22Rv1 (cell line): Measurements from ENCODE around the gene UTP18.

Source experiments
- CTCF ChIP-seq: fragments of 450-650 bp; IDR thresholded peaks from 2 replicates; pipeline ENCODE4 v1.5.1; 2017; ENCODE audit warnings: mild to moderate bottlenecking
- ZFX ChIP-seq: fragments of 450-650 bp; IDR thresholded peaks from 2 replicates; pipeline ENCODE4 v1.6.1; 2017; ENCODE audit warnings: antibody characterized with exemption, borderline replicate concordance

- no peak for TF ChIP-seq CTCF
- TF ChIP-seq ZFX: no peak
Observed at GRCh38 chr17:51250314-51250840, 10.0 kb upstream of the UTP18 start.
